MCF 10A (cell line): ENCODE results near the gene YPEL2. TPM values are rescaled to one million over a fixed set of nuclear protein-coding genes. Genes with fewer than 3 reads are reported as not detected.

Source experiments
- BruUV-seq: library from RNA; stranded (reverse); fragments of 400-500 nt; replicated peaks from 2 replicates; lab custom pipeline; 2021; lab: Mats Ljungman, UMichigan
- CTCF ChIA-PET: fragments of 300-600 bp; sonication (Branson Sonifier 250); formaldehyde crosslinking; extraction: SDS; loops from one replicate; lab custom pipeline; 2021; ENCODE audit warnings: antibody characterized with exemption, inconsistent platforms; lab: Yijun Ruan, JAX
- POLR2A ChIA-PET: fragments of 300-600, 350-650 bp; sonication (Branson Sonifier 250); formaldehyde crosslinking; extraction: SDS; loops from one replicate; lab custom pipeline; 2020; ENCODE audit warnings: antibody characterized with exemption, inconsistent platforms; lab: Yijun Ruan, JAX
- DNase-seq: peaks from one replicate; pipeline ENCODE4 v3.0.0-alpha.2; 2018; ENCODE audit not compliant: unreplicated experiment
- H3K27ac Mint-ChIP-seq: one replicate; pipeline ENCODE4 v1.8.0; 2022; ENCODE audit warnings: mild to moderate bottlenecking, low read depth, mixed read lengths; ENCODE audit not compliant: unreplicated experiment
- H3K27me3 Mint-ChIP-seq: one replicate; pipeline ENCODE4 v1.8.0; 2022; ENCODE audit warnings: mixed read lengths; ENCODE audit not compliant: insufficient read depth, unreplicated experiment
- H3K36me3 Mint-ChIP-seq: one replicate; pipeline ENCODE4 v1.8.0; 2022; ENCODE audit warnings: mild to moderate bottlenecking, moderate library complexity, mixed read lengths; ENCODE audit not compliant: insufficient read depth, unreplicated experiment
- H3K4me1 Mint-ChIP-seq: one replicate; pipeline ENCODE4 v1.8.0; 2022; ENCODE audit warnings: mixed read lengths; ENCODE audit not compliant: insufficient read depth, unreplicated experiment
- H3K4me3 Mint-ChIP-seq: one replicate; pipeline ENCODE4 v1.8.0; 2022; ENCODE audit warnings: mild to moderate bottlenecking, moderate library complexity, mixed read lengths; ENCODE audit not compliant: unreplicated experiment
- H3K9me3 Mint-ChIP-seq: one replicate; pipeline ENCODE4 v1.8.0; 2022; ENCODE audit warnings: mixed read lengths; ENCODE audit not compliant: unreplicated experiment
- CTCF ChIP-seq: fragments of 200-600 bp; IDR thresholded peaks from one replicate; pipeline ENCODE4 v1.8.0; 2022; ENCODE audit warnings: antibody characterized with exemption, mild to moderate bottlenecking; ENCODE audit not compliant: unreplicated experiment
- intact Hi-C: fragments of 100-400 bp; cut with micrococcal nuclease; formaldehyde crosslinking; loops from 2 replicates; pipeline ENCODE4 v1.14.1; 2022
- total RNA-seq: library from RNA; stranded (reverse); gene quantifications from 2 replicates; pipeline ENCODE4 v1.2.3, GENCODE V29; 2022

Gene YPEL2
- total RNA-seq, 1 experiment from 2014 or later: 2.1 TPM

- DNase-seq: no peak
- H3K4me1 Mint-ChIP-seq: no peaks in the 10 kb centered on the region
- ChIA-PET POLR2A (interaction anchor here (0.6 kb wide), 1 partner anchor 9 kb away, joined by 3 read pairs; no protein-coding TSS in a partner anchor), CTCF (interaction anchor here (0.7 kb wide), 1 partner anchor 26 kb away, joined by 4 read pairs; no protein-coding TSS in a partner anchor)
- H3K4me3 Mint-ChIP-seq: no peak overlapping the region
- no peak for TF ChIP-seq CTCF
- no peaks in the 10 kb centered on the region for H3K9me3 Mint-ChIP-seq
- no peak overlapping the region for H3K27ac Mint-ChIP-seq
- no TSS peak for BruUV-seq
- H3K27me3 Mint-ChIP-seq: no peaks in the 10 kb centered on the region
- H3K36me3 Mint-ChIP-seq: no peaks in the 10 kb centered on the region
- intact Hi-C loops: no loop called here
Measured at GRCh38 chr17:59413014-59413766, 81.7 kb downstream of the YPEL2 start.

DNA sequence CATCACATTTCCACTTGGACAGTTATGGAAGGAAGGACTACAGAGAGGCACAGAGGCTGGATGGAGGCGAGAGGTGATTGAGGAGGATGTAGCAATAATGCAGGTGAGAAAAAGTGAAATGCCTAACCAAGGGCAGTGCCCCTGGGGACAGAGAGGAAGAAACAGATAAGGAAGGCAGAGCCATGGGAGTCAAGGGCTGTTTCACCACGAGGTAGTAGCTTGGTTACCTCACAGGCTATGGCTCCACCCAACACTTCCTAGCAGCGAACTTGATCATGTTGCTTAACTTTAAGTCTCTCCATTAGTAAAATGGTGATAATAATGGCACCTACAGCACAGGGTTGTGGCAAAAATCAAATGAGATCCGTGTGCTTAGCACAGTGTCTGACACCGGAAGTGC, 83.9 kb downstream of the YPEL2 start:
- no peak for DNase-seq
- TF ChIP-seq CTCF: no peak
- ChIA-PET POLR2A (interaction anchor here (0.6 kb wide), 1 partner anchor 19 kb away, joined by 3 read pairs; no protein-coding TSS in a partner anchor), CTCF (interaction anchor here (0.7 to 0.9 kb wide), 3 partner anchors 26 to 127 kb away, joined by 3 to 4 read pairs (median 4); no protein-coding TSS in a partner anchor)
- H3K27me3 Mint-ChIP-seq: no peaks in the 10 kb centered on the region
- H3K9me3 Mint-ChIP-seq: no peaks in the 10 kb centered on the region
- no peak overlapping the region for H3K4me3 Mint-ChIP-seq
- H3K36me3 Mint-ChIP-seq: no peaks in the 10 kb centered on the region
- no TSS peak for BruUV-seq
- H3K4me1 Mint-ChIP-seq: no peaks in the 10 kb centered on the region
- intact Hi-C loops: no loop called here
- no peak overlapping the region for H3K27ac Mint-ChIP-seq

- ChIA-PET CTCF (interaction anchor here (0.6 to 0.9 kb wide), 3 partner anchors 26 to 1726 kb away, joined by 3 to 4 read pairs (median 3); no protein-coding TSS in a partner anchor), POLR2A (interaction anchor here (0.6 kb wide), 1 partner anchor 20 kb away, joined by 3 read pairs; no protein-coding TSS in a partner anchor)
- no peaks in the 10 kb centered on the region for H3K9me3 Mint-ChIP-seq
- no peak for DNase-seq
- H3K27ac Mint-ChIP-seq: no peak overlapping the region
- no TSS peak for BruUV-seq
- no peak overlapping the region for H3K4me3 Mint-ChIP-seq
- intact Hi-C loops: no loop called here
- no peaks in the 10 kb centered on the region for H3K27me3 Mint-ChIP-seq
- H3K4me1 Mint-ChIP-seq: no peaks in the 10 kb centered on the region
- no peaks in the 10 kb centered on the region for H3K36me3 Mint-ChIP-seq
- no peak for TF ChIP-seq CTCF
Measured at GRCh38 chr17:59416184-59416583, 84.7 kb downstream of the YPEL2 start.

DNA sequence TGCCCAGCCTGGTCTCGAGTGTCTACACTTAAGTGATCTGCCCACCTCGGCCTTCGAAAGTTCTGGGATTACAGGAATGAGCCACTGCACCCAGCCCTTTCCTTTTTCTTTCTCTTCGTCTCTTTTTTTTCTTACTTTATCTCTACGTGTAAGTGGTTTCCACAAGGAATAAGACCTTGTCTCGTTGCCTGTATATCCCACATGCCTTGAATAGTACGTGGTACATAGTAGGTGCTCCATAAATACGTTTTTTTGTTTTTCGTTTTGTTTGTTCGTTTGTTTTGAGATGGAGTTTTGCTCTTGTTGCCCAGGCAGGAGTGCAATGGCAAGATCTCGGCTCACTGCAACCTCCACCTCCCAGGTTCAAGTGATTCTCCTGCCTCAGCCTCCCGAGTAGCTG, 86.0 kb downstream of the YPEL2 start:
- H3K27me3 Mint-ChIP-seq: no peaks in the 10 kb centered on the region
- no peak overlapping the region for H3K27ac Mint-ChIP-seq
- H3K4me3 Mint-ChIP-seq: no peak overlapping the region
- ChIA-PET POLR2A (interaction anchor here (0.7 kb wide), 1 partner anchor 345 kb away, joined by 3 read pairs; no protein-coding TSS in a partner anchor), CTCF (no interaction called here)
- no peak for DNase-seq
- intact Hi-C loops: no loop called here
- TF ChIP-seq CTCF: no peak
- H3K36me3 Mint-ChIP-seq: no peaks in the 10 kb centered on the region
- BruUV-seq: no TSS peak
- no peaks in the 10 kb centered on the region for H3K4me1 Mint-ChIP-seq
- H3K9me3 Mint-ChIP-seq: no peaks in the 10 kb centered on the region
